H1 (cell line): ENCODE data around the gene SCRN3. TPM values are rescaled to one million over a fixed set of nuclear protein-coding genes. Genes with fewer than 3 reads are reported as not detected.

ENCODE experiments used
- CHD2 ChIP-seq: IDR thresholded peaks from 2 replicates; pipeline ENCODE4 v1.6.1; 2012; ENCODE audit warnings: low read length, improper control_type of control experiment
- CHD7 ChIP-seq: fragments of 300-600 bp; sonication (generic); IDR thresholded peaks from 2 replicates; pipeline ENCODE4 v1.7.1; 2012; ENCODE audit warnings: low read length, moderate library complexity, mild to moderate bottlenecking, inconsistent platforms; ENCODE audit not compliant: insufficient replicate concordance
- HDAC6 ChIP-seq: IDR thresholded peaks from one replicate; pipeline ENCODE4 v1.7.1; 2012; ENCODE audit warnings: low read depth, mild to moderate bottlenecking, inconsistent platforms, low read length, moderate library complexity
- RNF2 ChIP-seq: fragments of 200-900, 300-1000 bp; sonication (generic); IDR thresholded peaks from 2 replicates; pipeline ENCODE4 v1.7.1; 2016; ENCODE audit warnings: borderline replicate concordance, low read depth, mild to moderate bottlenecking, antibody characterized with exemption, low read length; ENCODE audit not compliant: poor library complexity, severe bottlenecking; ENCODE audit errors: missing control alignments
- TBP ChIP-seq: IDR thresholded peaks from 2 replicates; pipeline ENCODE4 v1.6.1; 2011; ENCODE audit warnings: low read depth, low read length, improper control_type of control experiment
- YY1 ChIP-seq: IDR thresholded peaks from 2 replicates; pipeline ENCODE4 v1.6.1; 2011; ENCODE audit warnings: low read depth, mild to moderate bottlenecking, low read length
- polyA plus RNA-seq, 7 experiments: library from polyadenylated mRNA; depleted of rRNA in 3 of 7; stranded (reverse) in 5 of 7; unstranded in 2 of 7; fragments of >200 nt in 5 of 7; fragments of 200-250 nt in 2 of 7; gene quantifications; 1 replicate in 5 of 7; 2 replicates in 1 of 7; 4 replicates in 1 of 7; pipeline versions ENCODE4 v1.2.1 to v1.2.3, GENCODE V29; 2011 to 2013; ENCODE audit warnings: missing spikeins in 2 of 7, mixed read lengths in 2 of 7
- total RNA-seq: library from RNA; stranded (reverse); fragmentation: NEBNext Ultra II Directional; extraction: Animal tissue kit (Norgen Biotek cat#: 25700); gene quantifications from 2 replicates; pipeline ENCODE4 v1.2.1, GENCODE V29; 2021
- TF ChIP-seq, protein P1 (sequence below): IDR thresholded peaks from 2 replicates; pipeline ENCODE4 v1.6.1; 2012; ENCODE audit warnings: inconsistent platforms

SCRN3 gene
- total and polyA plus RNA-seq, 2 of the 8 experiments (the other 6 are each of a cell fraction or from before 2014, with no cell fraction given), result 7.4 to 7.8 TPM

- TF ChIP-seq CHD7 (no peak), CHD2 (no peak), YY1 (no peak), HDAC6 (no peak), TBP (no peak), RNF2 (no peak)
- TF ChIP-seq, protein P1, sequence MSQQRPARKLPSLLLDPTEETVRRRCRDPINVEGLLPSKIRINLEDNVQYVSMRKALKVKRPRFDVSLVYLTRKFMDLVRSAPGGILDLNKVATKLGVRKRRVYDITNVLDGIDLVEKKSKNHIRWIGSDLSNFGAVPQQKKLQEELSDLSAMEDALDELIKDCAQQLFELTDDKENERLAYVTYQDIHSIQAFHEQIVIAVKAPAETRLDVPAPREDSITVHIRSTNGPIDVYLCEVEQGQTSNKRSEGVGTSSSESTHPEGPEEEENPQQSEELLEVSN, result no peak
Measured at GRCh38 chr2:174353004-174353403, 42.5 kb upstream of the SCRN3 start (continued).
